Transverse colon (tissue), 4 donors: ENCODE measurements around the gene CALB2. TPM values are rescaled to one million over a fixed set of nuclear protein-coding genes. Genes with fewer than 3 reads are reported as not detected.

ENCODE experiments used
- DNase-seq: peaks from one replicate; pipeline ENCODE4 v3.0.0-alpha.2; 2019
- H3K27ac ChIP-seq, 4 donors: fragments of 200-600 bp; sonication (generic); 2 replicates each; pipeline ENCODE4 v1.5.1; 2016 to 2018; ENCODE audit warnings: inconsistent platforms in 4 of 4
- H3K27me3 ChIP-seq: fragments of 200-600 bp; sonication (generic); 2 replicates; pipeline ENCODE4 v1.5.1; 2017; ENCODE audit warnings: inconsistent platforms
- H3K36me3 ChIP-seq, 4 donors: fragments of 200-600 bp; sonication (generic); 2 replicates each; pipeline ENCODE4 v1.5.1; 2017 to 2019; ENCODE audit warnings: inconsistent platforms in 4 of 4
- H3K4me1 ChIP-seq, 4 donors: fragments of 200-600 bp; sonication (generic); 2 replicates each; pipeline ENCODE4 v1.5.1; 2017 to 2020; ENCODE audit warnings: inconsistent platforms in 4 of 4
- H3K4me3 ChIP-seq, 4 donors: fragments of 200-600 bp; sonication (generic); 1 replicate in 1 of 4; 2 replicates in 3 of 4; pipeline versions ENCODE4 v1.5.1 to v1.6.1; 2017 to 2019; ENCODE audit warnings: inconsistent platforms in 4 of 4
- H3K9me3 ChIP-seq, 2 donors: fragments of 200-600 bp; sonication (generic); 2 replicates each; pipeline ENCODE4 v1.5.1; 2017 to 2019; ENCODE audit warnings: inconsistent platforms in 2 of 2
- EP300 ChIP-seq: sonication (generic); formaldehyde crosslinking; IDR thresholded peaks from one replicate; pipeline ENCODE4 v1.6.1; 2017; ENCODE audit warnings: antibody characterized with exemption, low read depth
- POLR2A ChIP-seq: fragments of 450-650 bp; IDR thresholded peaks from one replicate; pipeline ENCODE4 v1.6.1; 2016; ENCODE audit warnings: antibody characterized with exemption, mild to moderate bottlenecking, moderate library complexity
- POLR2AphosphoS5 ChIP-seq, 3 donors: sonication (generic); formaldehyde crosslinking; IDR thresholded peaks; one replicate each; pipeline ENCODE4 v1.6.1; 2016; ENCODE audit warnings: antibody characterized with exemption in 3 of 3
- WGBS, 2 donors: methylation state at CpG; one replicate each; pipeline ENCODE4 v1.1.5; 2018; ENCODE audit warnings: low coverage in 1 of 2; 5-methylcytosine and 5-hydroxymethylcytosine counted together
- in situ Hi-C, 4 donors: fragments of 200-750 bp; cut with MboI; loops; one replicate each; pipeline versions ENCODE4 v1.15.0 to v1.15.1; 2017; ENCODE audit warnings: low sequenced_read_pairs in 3 of 4, low pct_ligation_motif_present in 1 of 4, low pct_unique_long_range_greater_than_20kb in 1 of 4
- intact Hi-C: fragments of 100-400 bp; cut with DNase I; formaldehyde crosslinking; loops from one replicate; pipeline ENCODE4 v1.15.1; 2023; ENCODE audit warnings: low total_unique reads
- total RNA-seq, 4 donors: library from RNA; depleted of rRNA; stranded (reverse); fragments of >200 nt; gene quantifications; one replicate each; pipeline ENCODE4 v1.1.0, GENCODE V29; 2016
- TF ChIP-seq, protein P1 (sequence below), 5 experiments: fragments of 200-600 bp in 3 of 5; fragments of 450-650 bp in 2 of 5; sonication (generic) in 3 of 5; IDR thresholded peaks; 1 replicate in 2 of 5; 2 replicates in 3 of 5; pipeline ENCODE4 v1.5.1; 2016 to 2017; ENCODE audit warnings: antibody characterized with exemption in 5 of 5, inconsistent platforms in 3 of 5, mild to moderate bottlenecking in 2 of 5, moderate library complexity in 1 of 5

Gene CALB2
- total RNA-seq, 4 donors from 2014 or later: 2.0 to 4.0 (median 4.0) TPM; not detected in 1

DNA sequence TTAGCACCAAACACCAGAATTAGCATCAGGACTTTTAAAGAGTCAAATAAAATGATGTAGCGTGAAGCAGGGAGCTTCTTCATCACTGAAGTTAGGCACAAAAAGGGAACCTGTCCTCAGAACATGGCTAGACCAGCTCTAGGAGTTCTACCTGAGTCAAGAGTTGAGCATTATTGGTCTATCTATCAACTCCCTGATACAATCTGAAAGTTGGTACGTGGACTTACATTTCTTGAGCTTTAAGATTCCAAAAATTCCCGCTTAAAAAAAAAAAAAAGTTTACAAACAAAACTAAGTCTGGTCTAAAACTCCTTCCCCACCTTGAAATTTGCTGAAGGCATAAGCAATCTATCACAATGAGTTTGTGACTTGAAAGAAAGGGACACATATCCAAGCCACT, 71.1 kb downstream of the CALB2 start:
- 79 to 95% methylated on average over 2 to 3 of the region's 3 CpGs for WGBS, 2 donors
- TF ChIP-seq POLR2A (no peak), EP300 (no peak), POLR2AphosphoS5 (IDR thresholded peaks at IDR 0.05) (no peak)
- TF ChIP-seq, protein P1, sequence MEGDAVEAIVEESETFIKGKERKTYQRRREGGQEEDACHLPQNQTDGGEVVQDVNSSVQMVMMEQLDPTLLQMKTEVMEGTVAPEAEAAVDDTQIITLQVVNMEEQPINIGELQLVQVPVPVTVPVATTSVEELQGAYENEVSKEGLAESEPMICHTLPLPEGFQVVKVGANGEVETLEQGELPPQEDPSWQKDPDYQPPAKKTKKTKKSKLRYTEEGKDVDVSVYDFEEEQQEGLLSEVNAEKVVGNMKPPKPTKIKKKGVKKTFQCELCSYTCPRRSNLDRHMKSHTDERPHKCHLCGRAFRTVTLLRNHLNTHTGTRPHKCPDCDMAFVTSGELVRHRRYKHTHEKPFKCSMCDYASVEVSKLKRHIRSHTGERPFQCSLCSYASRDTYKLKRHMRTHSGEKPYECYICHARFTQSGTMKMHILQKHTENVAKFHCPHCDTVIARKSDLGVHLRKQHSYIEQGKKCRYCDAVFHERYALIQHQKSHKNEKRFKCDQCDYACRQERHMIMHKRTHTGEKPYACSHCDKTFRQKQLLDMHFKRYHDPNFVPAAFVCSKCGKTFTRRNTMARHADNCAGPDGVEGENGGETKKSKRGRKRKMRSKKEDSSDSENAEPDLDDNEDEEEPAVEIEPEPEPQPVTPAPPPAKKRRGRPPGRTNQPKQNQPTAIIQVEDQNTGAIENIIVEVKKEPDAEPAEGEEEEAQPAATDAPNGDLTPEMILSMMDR (IDR thresholded peaks at IDR 0.05): no peak
- in situ Hi-C loops: no loop called here
- intact Hi-C loops: no loop called here
- no peaks in the 10 kb centered on the region for H3K36me3 ChIP-seq
- no peaks in the 10 kb centered on the region for H3K9me3 ChIP-seq
- no peak for DNase-seq
- H3K27me3 ChIP-seq: peaks cover 41% of the 10 kb centered on the region
- peaks cover 0 to 6% (median 0%) of the 10 kb centered on the region in 4 donors for H3K4me1 ChIP-seq
- no peak overlapping the region for H3K4me3 ChIP-seq
- no peak overlapping the region for H3K27ac ChIP-seq

DNA sequence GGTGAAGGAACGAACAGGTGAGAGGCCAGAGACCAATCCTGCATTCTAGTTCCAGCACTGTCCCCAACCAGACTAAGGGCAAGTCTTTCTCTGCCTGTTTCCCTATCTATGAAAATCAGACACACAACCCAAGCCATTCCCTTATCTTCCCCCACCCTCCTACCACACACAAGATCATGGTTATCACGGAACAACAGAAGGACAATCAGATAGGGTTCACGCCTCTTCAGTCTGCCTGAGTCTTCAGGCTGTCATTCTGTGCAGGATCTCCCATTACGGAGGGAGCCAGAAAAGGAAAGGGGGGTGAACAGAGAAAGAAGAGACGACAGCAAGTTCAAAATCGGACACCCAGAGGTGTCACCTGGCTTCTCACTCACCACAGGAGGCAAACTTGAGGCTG, 72.2 kb downstream of the CALB2 start:
- peaks cover 0 to 6% (median 0%) of the 10 kb centered on the region in 4 donors for H3K4me1 ChIP-seq
- in situ Hi-C loops (no loop called here), intact Hi-C loops (no loop called here)
- no peak for DNase-seq
- H3K27me3 ChIP-seq: peaks cover 31% of the 10 kb centered on the region
- TF ChIP-seq POLR2AphosphoS5 (IDR thresholded peaks at IDR 0.05): no peak
- no peak overlapping the region for H3K4me3 ChIP-seq
- no peak overlapping the region for H3K27ac ChIP-seq
- WGBS, 2 donors: 63 to 69% methylated on average over 4 to 6 of the region's 6 CpGs
- no peaks in the 10 kb centered on the region for H3K36me3 ChIP-seq
- H3K9me3 ChIP-seq: no peaks in the 10 kb centered on the region

DNA sequence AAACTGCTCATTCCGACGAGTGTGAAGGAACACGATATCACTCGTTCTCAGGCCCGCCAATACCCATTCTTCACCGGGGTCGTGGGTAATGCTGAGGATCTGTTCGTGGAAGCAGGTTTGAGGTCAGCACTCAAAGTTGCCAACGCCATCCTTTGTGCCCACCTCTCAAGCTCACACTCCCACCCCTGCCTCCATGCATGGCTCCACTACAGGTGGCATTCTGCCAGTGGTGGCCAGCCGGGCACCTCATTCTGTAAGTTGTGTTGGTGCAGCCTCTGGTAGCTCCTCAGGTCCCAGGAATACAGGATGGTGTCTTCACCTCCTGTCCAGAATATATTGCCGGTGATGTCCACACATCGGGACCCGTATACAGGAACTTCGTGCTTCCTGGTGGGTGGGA, 72.7 kb downstream of the CALB2 start:
- no peak for TF ChIP-seq POLR2A
- TF ChIP-seq EP300: no peak
- TF ChIP-seq, protein P1 (IDR thresholded peaks at IDR 0.05): no peak
- TF ChIP-seq POLR2AphosphoS5 (IDR thresholded peaks at IDR 0.05): no peak
- in situ Hi-C loops: no loop called here
- DNase-seq: no peak
- intact Hi-C loops: no loop called here
- H3K27ac ChIP-seq: no peak overlapping the region
- H3K27me3 ChIP-seq: peaks cover 27% of the 10 kb centered on the region
- H3K36me3 ChIP-seq: no peaks in the 10 kb centered on the region
- H3K4me1 ChIP-seq: peaks cover 0 to 6% (median 0%) of the 10 kb centered on the region in 4 donors
- WGBS, 2 donors: 90% methylated on average over 14 of the region's 14 CpGs; no CpG with 5 or more reads in 1 of the 2 donors
- H3K9me3 ChIP-seq: no peaks in the 10 kb centered on the region
- H3K4me3 ChIP-seq: no peak overlapping the region

DNA sequence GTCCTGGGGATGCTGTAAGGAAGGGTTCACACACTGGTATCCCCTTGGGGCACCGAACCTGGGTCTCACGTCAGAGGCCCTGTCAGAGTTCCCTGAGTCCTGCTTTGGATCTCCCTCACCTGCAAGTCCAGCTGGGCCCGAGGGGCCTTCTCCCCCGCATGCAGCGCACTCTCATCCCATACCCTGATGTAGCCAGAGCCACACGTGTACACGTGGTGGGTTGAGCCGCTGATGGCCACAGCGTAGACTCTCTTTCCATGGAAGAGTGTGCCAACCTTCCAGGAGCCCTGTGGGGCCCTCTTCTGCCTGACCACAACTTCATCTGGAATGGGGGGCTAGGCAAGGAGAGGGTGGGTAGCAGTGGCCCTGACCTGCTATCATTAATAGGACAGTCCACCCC, 73.5 kb downstream of the CALB2 start:
- TF ChIP-seq POLR2AphosphoS5 (IDR thresholded peaks at IDR 0.05) (no peak), POLR2A (no peak), EP300 (no peak)
- TF ChIP-seq, protein P1 (IDR thresholded peaks at IDR 0.05): no peak
- Histone ChIP-seq H3K27ac (no peak overlapping the region), H3K4me3 (no peak overlapping the region), H3K36me3 (no peaks in the 10 kb centered on the region), H3K9me3 (no peaks in the 10 kb centered on the region), H3K27me3 (peaks cover 19% of the 10 kb centered on the region), H3K4me1 (peaks cover 0 to under 1% (median 0%) of the 10 kb centered on the region in 4 donors)
- DNase-seq: no peak
- WGBS, 2 donors: 94% methylated on average over 7 of the region's 9 CpGs; no CpG with 5 or more reads in 1 of the 2 donors
- in situ Hi-C loops (no loop called here), intact Hi-C loops (no loop called here)

DNA sequence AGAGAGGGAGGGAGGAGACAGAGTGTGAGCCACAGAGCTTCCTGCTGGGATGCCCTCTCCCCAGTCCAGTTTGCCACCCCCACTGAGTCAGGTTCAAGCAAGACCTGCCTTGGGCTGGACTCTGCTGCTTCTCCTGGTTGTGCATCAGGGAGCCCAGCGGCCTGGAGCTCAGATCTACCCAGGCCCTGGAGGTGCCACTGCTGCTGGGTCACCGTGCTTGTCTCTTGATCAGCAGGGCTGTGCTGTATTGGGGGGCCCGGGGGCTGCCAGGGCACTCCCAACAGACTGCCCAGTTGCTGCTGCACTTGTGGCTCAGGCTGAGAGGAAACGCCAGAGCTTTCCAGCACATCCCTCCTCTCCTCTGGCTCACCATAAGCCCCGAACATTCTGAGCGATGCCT, 74.4 kb downstream of the CALB2 start:
- Histone ChIP-seq H3K27ac (no peak overlapping the region), H3K9me3 (no peaks in the 10 kb centered on the region), H3K36me3 (no peaks in the 10 kb centered on the region), H3K27me3 (peaks cover 12% of the 10 kb centered on the region), H3K4me1 (no peaks in the 10 kb centered on the region), H3K4me3 (no peak overlapping the region)
- DNase-seq: no peak
- intact Hi-C loops: no loop called here
- 73 to 93% methylated on average over 3 to 6 of the region's 6 CpGs for WGBS, 2 donors
- TF ChIP-seq, protein P1 (IDR thresholded peaks at IDR 0.05): no peak
- no peak for TF ChIP-seq EP300
- TF ChIP-seq POLR2A: no peak
- TF ChIP-seq POLR2AphosphoS5 (IDR thresholded peaks at IDR 0.05): no peak
- in situ Hi-C loops: no loop called here
